K562 (cell line): Measurements from ENCODE around the gene C15orf62. TPM values are rescaled to one million over a fixed set of nuclear protein-coding genes. Genes with fewer than 3 reads are reported as not detected.

Experiments
- CCAR2 ChIP-seq: fragments of 200-400 bp; formaldehyde crosslinking; IDR thresholded peaks from 2 replicates; pipeline ENCODE4 v1.6.1; 2017; ENCODE audit warnings: mild to moderate bottlenecking, low read depth, low read length
- GTF2A2 ChIP-seq: IDR thresholded peaks from 2 replicates; pipeline ENCODE4 v1.6.1; 2016; ENCODE audit warnings: mild to moderate bottlenecking, missing genetic modification characterization, missing compliant biosample characterization
- HCFC1 ChIP-seq: IDR thresholded peaks from 2 replicates; pipeline ENCODE4 v1.6.1; 2012; ENCODE audit warnings: low read depth, low read length, improper control_type of control experiment
- NCOA1 ChIP-seq: fragments of 450-650 bp; IDR thresholded peaks from 2 replicates; pipeline ENCODE4 v1.6.1; 2016; ENCODE audit warnings: low read depth
- POLR2A ChIP-seq: fragments of 450-650 bp; conservative IDR thresholded peaks from 2 replicates; pipeline ENCODE4 v1.6.1; 2016
- RAD21 ChIP-seq, 2 experiments: fragments of 250-450 bp in 1 of 2; fragments of 450-650 bp in 1 of 2; sonication (Bioruptor Pico) in 1 of 2; formaldehyde crosslinking in 1 of 2; IDR thresholded peaks in 1 of 2; conservative IDR thresholded peaks in 1 of 2; 2 replicates each; pipeline versions ENCODE4 v1.4.0 to v1.8.0; 2020 to 2022; ENCODE audit warnings: mild to moderate bottlenecking in 2 of 2, moderate library complexity in 1 of 2
- RBM22 ChIP-seq: fragments of 200-400 bp; formaldehyde crosslinking; IDR thresholded peaks from 2 replicates; pipeline ENCODE4 v1.6.1; 2018; ENCODE audit warnings: low read length, low read depth; ENCODE audit not compliant: poor library complexity, severe bottlenecking
- XRCC5 ChIP-seq: fragments of 200-400 bp; formaldehyde crosslinking; IDR thresholded peaks from 2 replicates; pipeline ENCODE4 v1.6.1; 2017; ENCODE audit warnings: low read depth, mild to moderate bottlenecking, low read length
- ZFPM2 ChIP-seq: fragments of 250-450 bp; sonication (Bioruptor Pico); IDR thresholded peaks from 2 replicates; pipeline ENCODE4 v1.5.1; 2022; ENCODE audit warnings: mild to moderate bottlenecking
- polyA plus RNA-seq, 8 experiments: library from polyadenylated mRNA; depleted of rRNA in 4 of 8; stranded (reverse) in 5 of 8; unstranded in 3 of 8; fragments of >200 nt; fragmentation: Nextera tagmentation in 2 of 8; fragmentation: Illumina TruSeq in 1 of 8; extraction: Ambion mirVana in 2 of 8; extraction: Trizol in 1 of 8; gene quantifications; 2 replicates each; pipeline versions ENCODE4 v1.2.1 to v1.2.3, GENCODE V29; 2011 to 2014; ENCODE audit warnings: inconsistent platforms in 1 of 8, missing spikeins in 1 of 8
- total RNA-seq, 7 experiments: library from RNA; depleted of rRNA in 6 of 7; stranded (reverse); fragments of >200 nt in 6 of 7; fragmentation: Illumina TruSeq in 2 of 7; extraction: Trizol in 2 of 7; gene quantifications; 2 replicates each; pipeline versions ENCODE4 v1.2.1 to v1.2.3, GENCODE V29; 2011 to 2021; ENCODE audit warnings: low replicate concordance in 1 of 7
- TF ChIP-seq, protein P1 (sequence below): sonication (generic); formaldehyde crosslinking; IDR thresholded peaks from 2 replicates; pipeline ENCODE4 v1.8.0; 2022; ENCODE audit warnings: mild to moderate bottlenecking, missing genetic modification reagents, borderline replicate concordance
- TF ChIP-seq, protein P2 (sequence below): sonication (generic); formaldehyde crosslinking; IDR thresholded peaks from 2 replicates; pipeline ENCODE4 v1.8.0; 2022; ENCODE audit warnings: mild to moderate bottlenecking, missing genetic modification reagents
- TF ChIP-seq, protein P3 (sequence below): sonication (generic); formaldehyde crosslinking; IDR thresholded peaks from 2 replicates; pipeline ENCODE4 v1.8.0; 2022; ENCODE audit warnings: mild to moderate bottlenecking, low read depth, missing genetic modification reagents
- TF ChIP-seq, protein P4 (sequence below): fragments of 450-650 bp; IDR thresholded peaks from 2 replicates; pipeline ENCODE4 v1.7.0; 2016; ENCODE audit warnings: borderline replicate concordance
- TF ChIP-seq, protein P5 (sequence below): fragments of 450-650 bp; IDR thresholded peaks from 2 replicates; pipeline ENCODE4 v1.6.1; 2017; ENCODE audit warnings: mild to moderate bottlenecking, moderate library complexity
- TF ChIP-seq, protein P6 (sequence below), 2 experiments: fragments of 150-350 bp in 1 of 2; IDR thresholded peaks; 2 replicates each; pipeline ENCODE4 v1.6.1; 2012 to 2016; ENCODE audit warnings: low read depth in 2 of 2, low read length in 2 of 2, mild to moderate bottlenecking in 1 of 2, moderate library complexity in 1 of 2

Gene C15orf62
- total and polyA plus RNA-seq, 9 of the 15 experiments (the other 6 are each of a cell fraction or from before 2014, with no cell fraction given) = 0.01 to 0.76 (median 0.30) TPM; not detected in 1

DNA sequence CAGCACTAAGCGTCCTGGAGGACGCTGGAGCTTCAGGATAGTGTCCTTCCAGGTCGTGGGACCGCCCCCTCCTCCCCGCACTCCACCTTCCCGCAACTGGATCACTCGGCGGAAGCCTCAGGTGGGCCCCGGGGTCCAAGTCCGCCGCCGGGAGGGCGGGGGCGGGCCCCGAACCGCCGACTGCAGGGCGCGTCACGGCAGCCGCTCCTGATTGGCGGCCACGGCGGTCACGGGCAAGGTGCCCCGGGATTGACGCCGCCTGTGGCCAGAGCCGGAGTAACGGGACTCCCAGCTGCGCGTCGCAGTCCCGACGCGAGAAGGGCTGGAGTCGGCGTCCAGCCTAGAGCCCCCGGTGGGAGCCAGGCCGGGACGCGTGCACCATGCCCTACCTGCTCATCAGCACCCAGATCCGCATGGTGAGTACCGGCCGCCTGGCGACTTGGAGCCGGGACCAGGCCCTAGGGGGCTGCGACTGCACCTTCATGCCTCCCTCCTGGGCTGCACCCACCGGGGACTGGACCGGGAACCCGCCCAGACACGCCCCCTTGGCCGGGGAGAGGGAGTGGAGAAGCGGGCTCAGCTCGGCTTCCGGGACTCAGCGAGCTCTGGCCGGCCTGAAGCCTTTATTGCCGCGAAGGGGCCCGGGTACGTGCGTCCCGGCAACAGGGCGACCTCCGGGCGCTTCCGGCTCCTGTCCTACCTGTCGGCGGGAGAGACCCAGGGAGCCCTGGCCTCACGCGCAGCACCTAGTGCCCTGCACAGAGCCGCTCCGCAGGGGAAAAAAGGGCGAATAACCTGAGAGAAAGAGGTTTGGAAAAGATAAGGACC is 5.8 kb upstream of the C15orf62 start, which contains the start of gene GCHFR (continued):
- TF ChIP-seq, protein P1, sequence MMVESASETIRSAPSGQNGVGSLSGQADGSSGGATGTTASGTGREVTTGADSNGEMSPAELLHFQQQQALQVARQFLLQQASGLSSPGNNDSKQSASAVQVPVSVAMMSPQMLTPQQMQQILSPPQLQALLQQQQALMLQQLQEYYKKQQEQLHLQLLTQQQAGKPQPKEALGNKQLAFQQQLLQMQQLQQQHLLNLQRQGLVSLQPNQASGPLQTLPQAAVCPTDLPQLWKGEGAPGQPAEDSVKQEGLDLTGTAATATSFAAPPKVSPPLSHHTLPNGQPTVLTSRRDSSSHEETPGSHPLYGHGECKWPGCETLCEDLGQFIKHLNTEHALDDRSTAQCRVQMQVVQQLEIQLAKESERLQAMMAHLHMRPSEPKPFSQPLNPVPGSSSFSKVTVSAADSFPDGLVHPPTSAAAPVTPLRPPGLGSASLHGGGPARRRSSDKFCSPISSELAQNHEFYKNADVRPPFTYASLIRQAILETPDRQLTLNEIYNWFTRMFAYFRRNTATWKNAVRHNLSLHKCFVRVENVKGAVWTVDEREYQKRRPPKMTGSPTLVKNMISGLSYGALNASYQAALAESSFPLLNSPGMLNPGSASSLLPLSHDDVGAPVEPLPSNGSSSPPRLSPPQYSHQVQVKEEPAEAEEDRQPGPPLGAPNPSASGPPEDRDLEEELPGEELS = no peak
- TF ChIP-seq XRCC5 (no peak), HCFC1 (no peak; the same call in none of the 2 replicates), CCAR2 (no peak), POLR2A (peak; percentile 68), RAD21 (CRISPR knock-in tag; conservative IDR thresholded peaks at IDR 0.05 in 1 of 2, IDR thresholded peaks at IDR 0.05 in 1 of 2) (peak in 1 of 2 experiments; percentile 8; a peak in 1 of 4 replicates), GTF2A2 (no peak), RBM22 (peak; percentile 11), ZFPM2 (CRISPR knock-in tag) (no peak), NCOA1 (no peak)
- TF ChIP-seq, protein P2, sequence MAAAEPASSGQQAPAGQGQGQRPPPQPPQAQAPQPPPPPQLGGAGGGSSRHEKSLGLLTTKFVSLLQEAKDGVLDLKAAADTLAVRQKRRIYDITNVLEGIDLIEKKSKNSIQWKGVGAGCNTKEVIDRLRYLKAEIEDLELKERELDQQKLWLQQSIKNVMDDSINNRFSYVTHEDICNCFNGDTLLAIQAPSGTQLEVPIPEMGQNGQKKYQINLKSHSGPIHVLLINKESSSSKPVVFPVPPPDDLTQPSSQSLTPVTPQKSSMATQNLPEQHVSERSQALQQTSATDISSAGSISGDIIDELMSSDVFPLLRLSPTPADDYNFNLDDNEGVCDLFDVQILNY (CRISPR knock-in tag) = no peak
- TF ChIP-seq, protein P3, sequence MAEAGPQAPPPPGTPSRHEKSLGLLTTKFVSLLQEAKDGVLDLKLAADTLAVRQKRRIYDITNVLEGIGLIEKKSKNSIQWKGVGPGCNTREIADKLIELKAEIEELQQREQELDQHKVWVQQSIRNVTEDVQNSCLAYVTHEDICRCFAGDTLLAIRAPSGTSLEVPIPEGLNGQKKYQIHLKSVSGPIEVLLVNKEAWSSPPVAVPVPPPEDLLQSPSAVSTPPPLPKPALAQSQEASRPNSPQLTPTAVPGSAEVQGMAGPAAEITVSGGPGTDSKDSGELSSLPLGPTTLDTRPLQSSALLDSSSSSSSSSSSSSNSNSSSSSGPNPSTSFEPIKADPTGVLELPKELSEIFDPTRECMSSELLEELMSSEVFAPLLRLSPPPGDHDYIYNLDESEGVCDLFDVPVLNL (CRISPR knock-in tag) = no peak
- TF ChIP-seq, protein P4, sequence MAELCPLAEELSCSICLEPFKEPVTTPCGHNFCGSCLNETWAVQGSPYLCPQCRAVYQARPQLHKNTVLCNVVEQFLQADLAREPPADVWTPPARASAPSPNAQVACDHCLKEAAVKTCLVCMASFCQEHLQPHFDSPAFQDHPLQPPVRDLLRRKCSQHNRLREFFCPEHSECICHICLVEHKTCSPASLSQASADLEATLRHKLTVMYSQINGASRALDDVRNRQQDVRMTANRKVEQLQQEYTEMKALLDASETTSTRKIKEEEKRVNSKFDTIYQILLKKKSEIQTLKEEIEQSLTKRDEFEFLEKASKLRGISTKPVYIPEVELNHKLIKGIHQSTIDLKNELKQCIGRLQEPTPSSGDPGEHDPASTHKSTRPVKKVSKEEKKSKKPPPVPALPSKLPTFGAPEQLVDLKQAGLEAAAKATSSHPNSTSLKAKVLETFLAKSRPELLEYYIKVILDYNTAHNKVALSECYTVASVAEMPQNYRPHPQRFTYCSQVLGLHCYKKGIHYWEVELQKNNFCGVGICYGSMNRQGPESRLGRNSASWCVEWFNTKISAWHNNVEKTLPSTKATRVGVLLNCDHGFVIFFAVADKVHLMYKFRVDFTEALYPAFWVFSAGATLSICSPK = no peak
- TF ChIP-seq, protein P5, sequence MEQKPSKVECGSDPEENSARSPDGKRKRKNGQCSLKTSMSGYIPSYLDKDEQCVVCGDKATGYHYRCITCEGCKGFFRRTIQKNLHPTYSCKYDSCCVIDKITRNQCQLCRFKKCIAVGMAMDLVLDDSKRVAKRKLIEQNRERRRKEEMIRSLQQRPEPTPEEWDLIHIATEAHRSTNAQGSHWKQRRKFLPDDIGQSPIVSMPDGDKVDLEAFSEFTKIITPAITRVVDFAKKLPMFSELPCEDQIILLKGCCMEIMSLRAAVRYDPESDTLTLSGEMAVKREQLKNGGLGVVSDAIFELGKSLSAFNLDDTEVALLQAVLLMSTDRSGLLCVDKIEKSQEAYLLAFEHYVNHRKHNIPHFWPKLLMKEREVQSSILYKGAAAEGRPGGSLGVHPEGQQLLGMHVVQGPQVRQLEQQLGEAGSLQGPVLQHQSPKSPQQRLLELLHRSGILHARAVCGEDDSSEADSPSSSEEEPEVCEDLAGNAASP = no peak
- TF ChIP-seq, protein P6, sequence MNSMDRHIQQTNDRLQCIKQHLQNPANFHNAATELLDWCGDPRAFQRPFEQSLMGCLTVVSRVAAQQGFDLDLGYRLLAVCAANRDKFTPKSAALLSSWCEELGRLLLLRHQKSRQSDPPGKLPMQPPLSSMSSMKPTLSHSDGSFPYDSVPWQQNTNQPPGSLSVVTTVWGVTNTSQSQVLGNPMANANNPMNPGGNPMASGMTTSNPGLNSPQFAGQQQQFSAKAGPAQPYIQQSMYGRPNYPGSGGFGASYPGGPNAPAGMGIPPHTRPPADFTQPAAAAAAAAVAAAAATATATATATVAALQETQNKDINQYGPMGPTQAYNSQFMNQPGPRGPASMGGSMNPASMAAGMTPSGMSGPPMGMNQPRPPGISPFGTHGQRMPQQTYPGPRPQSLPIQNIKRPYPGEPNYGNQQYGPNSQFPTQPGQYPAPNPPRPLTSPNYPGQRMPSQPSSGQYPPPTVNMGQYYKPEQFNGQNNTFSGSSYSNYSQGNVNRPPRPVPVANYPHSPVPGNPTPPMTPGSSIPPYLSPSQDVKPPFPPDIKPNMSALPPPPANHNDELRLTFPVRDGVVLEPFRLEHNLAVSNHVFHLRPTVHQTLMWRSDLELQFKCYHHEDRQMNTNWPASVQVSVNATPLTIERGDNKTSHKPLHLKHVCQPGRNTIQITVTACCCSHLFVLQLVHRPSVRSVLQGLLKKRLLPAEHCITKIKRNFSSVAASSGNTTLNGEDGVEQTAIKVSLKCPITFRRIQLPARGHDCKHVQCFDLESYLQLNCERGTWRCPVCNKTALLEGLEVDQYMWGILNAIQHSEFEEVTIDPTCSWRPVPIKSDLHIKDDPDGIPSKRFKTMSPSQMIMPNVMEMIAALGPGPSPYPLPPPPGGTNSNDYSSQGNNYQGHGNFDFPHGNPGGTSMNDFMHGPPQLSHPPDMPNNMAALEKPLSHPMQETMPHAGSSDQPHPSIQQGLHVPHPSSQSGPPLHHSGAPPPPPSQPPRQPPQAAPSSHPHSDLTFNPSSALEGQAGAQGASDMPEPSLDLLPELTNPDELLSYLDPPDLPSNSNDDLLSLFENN (IDR thresholded peaks at IDR 0.05; ENCODE audit: low read depth in 2 of 2, low read length in 2 of 2) = no peak
